K562 (cell line): Measurements from ENCODE around the gene DMXL1. TPM values are rescaled to one million over a fixed set of nuclear protein-coding genes. Genes with fewer than 3 reads are reported as not detected.
A peak's percentile ranks its signal among the peaks of the same experiment; 100 is the strongest.

Experiments used
- ASH1L ChIP-seq: fragments of 450-650 bp; IDR thresholded peaks from 2 replicates; pipeline ENCODE4 v1.6.1; 2018; ENCODE audit warnings: borderline replicate concordance, mild to moderate bottlenecking, low read depth; ENCODE audit not compliant: partially characterized antibody
- ATF6 ChIP-seq: sonication (generic); formaldehyde crosslinking; IDR thresholded peaks from 2 replicates; pipeline ENCODE4 v1.4.0; 2020; ENCODE audit warnings: mild to moderate bottlenecking, missing genetic modification reagents
- BHLHE40 ChIP-seq: IDR thresholded peaks from 2 replicates; pipeline ENCODE4 v1.6.1; 2011; ENCODE audit warnings: low read length, improper control_type of control experiment
- CBX5 ChIP-seq: IDR thresholded peaks from 2 replicates; pipeline ENCODE4 v1.6.1; 2014; ENCODE audit warnings: low read depth, borderline replicate concordance
- HNRNPH1 ChIP-seq: fragments of 200-400 bp; formaldehyde crosslinking; optimal IDR thresholded peaks from 2 replicates; pipeline ENCODE3; 2017; ENCODE audit warnings: low read depth, mild to moderate bottlenecking, low read length, moderate library complexity
- IFI16 ChIP-seq: fragments of 250-450 bp; sonication (Bioruptor Pico); IDR thresholded peaks from 2 replicates; pipeline ENCODE4 v2.1.2; 2022; ENCODE audit warnings: mild to moderate bottlenecking, inconsistent platforms
- JUND ChIP-seq, 2 experiments: IDR thresholded peaks; 2 replicates in 1 of 2; 3 replicates in 1 of 2; pipeline ENCODE4 v1.6.1; 2011; ENCODE audit warnings: borderline replicate concordance in 2 of 2, low read depth in 2 of 2, low read length in 2 of 2, improper control_type of control experiment in 1 of 2, missing biosample characterization in 1 of 2, missing genetic modification characterization in 1 of 2, missing genetic modification reagents in 1 of 2
- KDM1A ChIP-seq, 2 experiments: fragments of 450-650 bp; IDR thresholded peaks; 2 replicates each; pipeline ENCODE4 v1.6.1; 2016; ENCODE audit warnings: mild to moderate bottlenecking in 2 of 2
- MCM3 ChIP-seq: fragments of 450-650 bp; IDR thresholded peaks from 2 replicates; pipeline ENCODE4 v1.6.1; 2016
- MEF2D ChIP-seq: conservative IDR thresholded peaks from 2 replicates; pipeline ENCODE4 v1.6.1; 2016; ENCODE audit warnings: low read depth, missing genetic modification characterization, missing compliant biosample characterization
- NR2C1 ChIP-seq, 2 experiments: fragments of 450-650 bp; IDR thresholded peaks; 2 replicates each; pipeline ENCODE4 v1.6.1; 2017; ENCODE audit warnings: mild to moderate bottlenecking in 2 of 2, antibody characterized with exemption in 1 of 2, inconsistent platforms in 1 of 2, missing compliant biosample characterization in 1 of 2, missing genetic modification characterization in 1 of 2
- PTRF ChIP-seq: fragments of 450-650 bp; IDR thresholded peaks from 2 replicates; pipeline ENCODE4 v1.6.1; 2016; ENCODE audit warnings: mild to moderate bottlenecking, missing genetic modification characterization, missing compliant biosample characterization
- RERE ChIP-seq: sonication (generic); formaldehyde crosslinking; IDR thresholded peaks from 2 replicates; pipeline ENCODE4 v1.8.0; 2023; ENCODE audit warnings: missing genetic modification reagents, mild to moderate bottlenecking, borderline replicate concordance
- SRSF3 ChIP-seq: fragments of 200-400 bp; formaldehyde crosslinking; IDR thresholded peaks from 2 replicates; pipeline ENCODE4 v1.6.1; 2016; ENCODE audit warnings: mild to moderate bottlenecking, low read length, moderate library complexity; ENCODE audit not compliant: insufficient read depth
- ZNF175 ChIP-seq: fragments of 200-800 bp; sonication (Bioruptor generic); IDR thresholded peaks from 2 replicates; pipeline ENCODE4 v1.6.1; 2016; ENCODE audit warnings: low read depth, mild to moderate bottlenecking, missing genetic modification characterization, missing compliant biosample characterization
- polyA plus RNA-seq, 8 experiments: library from polyadenylated mRNA; depleted of rRNA in 4 of 8; stranded (reverse) in 5 of 8; unstranded in 3 of 8; fragments of >200 nt; fragmentation: Nextera tagmentation in 2 of 8; fragmentation: Illumina TruSeq in 1 of 8; extraction: Ambion mirVana in 2 of 8; extraction: Trizol in 1 of 8; gene quantifications; 2 replicates each; pipeline versions ENCODE4 v1.2.1 to v1.2.3, GENCODE V29; 2011 to 2014; ENCODE audit warnings: inconsistent platforms in 1 of 8, missing spikeins in 1 of 8
- total RNA-seq, 7 experiments: library from RNA; depleted of rRNA in 6 of 7; stranded (reverse); fragments of >200 nt in 6 of 7; fragmentation: Illumina TruSeq in 2 of 7; extraction: Trizol in 2 of 7; gene quantifications; 2 replicates each; pipeline versions ENCODE4 v1.2.1 to v1.2.3, GENCODE V29; 2011 to 2021; ENCODE audit warnings: low replicate concordance in 1 of 7

The DMXL1 gene
- total and polyA plus RNA-seq, 9 of the 15 experiments (the other 6 are each of a cell fraction or from before 2014, with no cell fraction given): 8.3 to 40.3 (median 30.6) TPM

- TF ChIP-seq PTRF (tag): no peak
- TF ChIP-seq KDM1A (IDR thresholded peaks at IDR 0.05): peak in 1 of 2 experiments; percentile 47; a peak in 1 of 4 replicates
- peak; percentile 47; the same call in 1 of the 2 replicates for TF ChIP-seq BHLHE40
- TF ChIP-seq IFI16 (CRISPR knock-in tag): no peak
- TF ChIP-seq RERE: no peak
- TF ChIP-seq HNRNPH1: no peak
- no peak for TF ChIP-seq ZNF175 (CRISPR knock-in tag)
- TF ChIP-seq JUND (IDR thresholded peaks at IDR 0.05; ENCODE audit: borderline replicate concordance, low read depth, low read length): peak; percentile 87
- peak; percentile 83; the same call in 2 of the 3 replicates for TF ChIP-seq JUND (tag; IDR thresholded peaks at IDR 0.05; ENCODE audit: borderline replicate concordance, low read depth, low read length)
- no peak for TF ChIP-seq ASH1L
- no peak for TF ChIP-seq NR2C1 (IDR thresholded peaks at IDR 0.05)
- TF ChIP-seq NR2C1 (tag; IDR thresholded peaks at IDR 0.05): no peak
- TF ChIP-seq SRSF3: no peak
- no peak for TF ChIP-seq MCM3
- TF ChIP-seq CBX5: no peak
- TF ChIP-seq MEF2D (tag): no peak
- no peak for TF ChIP-seq ATF6
Measured at GRCh38 chr5:119031905-119032304, 39.0 kb upstream of the DMXL1 start (continued).
